Breast epithelium (tissue), 3 donors: ENCODE measurements around the gene KLRC2.
"Not testable (repeated sequence)": the region's sequence is repeated elsewhere in the genome, so short reads cannot be mapped to it uniquely, and the experiment has no call there.

ENCODE experiments used
- CTCF ChIP-seq, 3 donors: fragments of 450-650 bp; IDR thresholded peaks; one replicate each; pipeline ENCODE4 v1.5.1; 2016 to 2017; ENCODE audit warnings: antibody characterized with exemption in 3 of 3, mild to moderate bottlenecking in 3 of 3, moderate library complexity in 3 of 3
- POLR2A ChIP-seq: fragments of 450-650 bp; IDR thresholded peaks from one replicate; pipeline ENCODE4 v1.6.1; 2016; ENCODE audit warnings: antibody characterized with exemption, mild to moderate bottlenecking, moderate library complexity
- POLR2AphosphoS5 ChIP-seq, 3 donors: sonication (generic); formaldehyde crosslinking; IDR thresholded peaks; one replicate each; pipeline ENCODE4 v1.6.1; 2017; ENCODE audit warnings: antibody characterized with exemption in 3 of 3

DNA sequence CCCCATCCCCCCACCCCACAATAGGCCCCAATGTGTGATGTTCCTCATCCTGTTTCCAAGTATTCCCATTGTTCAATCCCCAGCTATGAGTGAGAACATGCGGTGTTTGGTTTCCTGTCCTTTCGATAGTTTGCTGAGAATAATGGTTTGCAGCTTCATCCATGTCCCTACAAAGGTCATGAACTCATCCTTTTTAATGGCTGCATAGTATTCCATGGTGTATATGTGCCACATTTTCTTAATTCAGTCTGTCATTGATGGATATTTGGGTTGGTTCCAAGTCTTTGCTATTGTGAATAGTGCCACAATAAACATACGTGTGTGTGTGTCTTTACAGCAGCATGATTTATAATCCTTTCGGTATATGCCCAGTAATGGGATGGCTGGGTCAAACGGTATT, 37.0 kb upstream of the KLRC2 start:
- not testable (repeated sequence) for TF ChIP-seq CTCF (IDR thresholded peaks at IDR 0.05); POLR2A; POLR2AphosphoS5 (IDR thresholded peaks at IDR 0.05)
